IPS-18a (cell line): Measurements from ENCODE around the gene COL24A1.

Experiments used
- H3K27ac ChIP-seq: one replicate; pipeline ENCODE4 v1.5.1; 2013; ENCODE audit warnings: low read length
- H3K27me3 ChIP-seq: one replicate; pipeline ENCODE4 v1.6.1; 2013; ENCODE audit warnings: mild to moderate bottlenecking, low read length; ENCODE audit not compliant: control insufficient read depth, insufficient read depth
- H3K36me3 ChIP-seq: one replicate; pipeline ENCODE4 v1.6.1; 2013; ENCODE audit warnings: low read depth, low read length; ENCODE audit not compliant: control insufficient read depth
- H3K4me1 ChIP-seq: one replicate; pipeline ENCODE4 v1.6.1; 2013; ENCODE audit warnings: low read depth, low read length; ENCODE audit not compliant: control insufficient read depth
- H3K4me3 ChIP-seq: one replicate; pipeline ENCODE4 v1.5.1; 2013; ENCODE audit warnings: low read length
- H3K9ac ChIP-seq: one replicate; pipeline ENCODE4 v1.6.1; 2013; ENCODE audit warnings: mild to moderate bottlenecking, low read length, moderate library complexity
- H3K9me3 ChIP-seq: one replicate; pipeline ENCODE4 v1.6.1; 2013; ENCODE audit warnings: low read depth, low read length; ENCODE audit not compliant: control insufficient read depth

Gene COL24A1

GRCh38 chr1:85935234-85935633 lies 221.3 kb downstream of the COL24A1 start:
- Histone ChIP-seq H3K9me3 (no peaks in the 10 kb centered on the region), H3K4me3 (no peak overlapping the region), H3K36me3 (no peaks in the 10 kb centered on the region), H3K9ac (no peak overlapping the region), H3K27ac (no peak overlapping the region), H3K27me3 (no peaks in the 10 kb centered on the region), H3K4me1 (no peaks in the 10 kb centered on the region)

- Histone ChIP-seq H3K4me1 (no peaks in the 10 kb centered on the region), H3K36me3 (no peaks in the 10 kb centered on the region), H3K27me3 (no peaks in the 10 kb centered on the region), H3K9ac (no peak overlapping the region), H3K9me3 (no peaks in the 10 kb centered on the region), H3K4me3 (no peak overlapping the region), H3K27ac (no peak overlapping the region)
Observed at GRCh38 chr1:85934516-85934915, 222.1 kb downstream of the COL24A1 start.

GRCh38 chr1:85933961-85934360 lies 222.6 kb downstream of the COL24A1 start:
- Histone ChIP-seq H3K27ac (no peak overlapping the region), H3K4me3 (no peak overlapping the region), H3K27me3 (no peaks in the 10 kb centered on the region), H3K36me3 (no peaks in the 10 kb centered on the region), H3K4me1 (no peaks in the 10 kb centered on the region), H3K9ac (no peak overlapping the region), H3K9me3 (no peaks in the 10 kb centered on the region)

DNA sequence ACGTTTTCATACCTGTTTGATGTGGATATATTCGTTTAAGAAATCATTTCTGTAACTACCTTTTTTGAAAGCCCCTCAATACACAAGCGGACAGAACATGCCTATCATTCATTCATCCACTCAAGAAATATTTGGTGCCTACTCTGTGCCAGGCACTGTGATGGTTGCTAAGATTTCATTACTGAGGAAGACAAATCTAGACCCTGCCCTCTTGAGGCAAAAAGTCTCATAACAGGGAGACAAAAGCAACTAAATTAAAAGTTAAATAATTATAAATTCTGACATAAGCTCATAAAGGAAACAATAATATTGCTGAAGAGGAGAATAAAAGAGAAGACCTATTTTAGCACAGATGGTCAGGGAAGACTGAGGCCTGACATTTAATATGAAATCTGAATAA lies 244.8 kb downstream of the COL24A1 start:
- Histone ChIP-seq H3K4me3 (no peak overlapping the region), H3K27me3 (no peaks in the 10 kb centered on the region)

DNA sequence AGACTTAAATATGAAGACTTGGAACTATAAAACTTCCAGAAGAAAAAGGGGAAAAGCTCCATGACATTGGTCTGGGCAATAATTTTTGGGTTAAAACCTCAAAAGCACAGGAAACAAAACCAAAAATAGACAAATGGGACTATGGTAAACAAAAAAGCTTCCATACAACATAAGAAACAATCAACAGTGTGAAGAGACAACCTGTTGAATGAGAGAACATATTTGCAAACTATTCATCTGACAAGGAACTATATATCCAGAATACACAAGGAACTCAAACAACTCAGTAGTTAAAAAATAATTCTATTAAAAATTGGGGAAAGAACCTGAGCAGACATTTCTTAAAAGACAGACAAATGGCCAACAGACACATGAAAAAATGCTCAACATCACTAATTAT lies 255.7 kb downstream of the COL24A1 start:
- Histone ChIP-seq H3K9me3 (no peaks in the 10 kb centered on the region), H3K27ac (no peak overlapping the region), H3K4me3 (no peak overlapping the region), H3K36me3 (no peaks in the 10 kb centered on the region), H3K27me3 (no peaks in the 10 kb centered on the region), H3K9ac (no peak overlapping the region), H3K4me1 (no peaks in the 10 kb centered on the region)

More for the DNA sequence above, 244.8 kb downstream of the COL24A1 start:
- H3K27ac ChIP-seq = no peak overlapping the region
- no peaks in the 10 kb centered on the region for H3K36me3 ChIP-seq
- H3K4me1 ChIP-seq = no peaks in the 10 kb centered on the region
- H3K9me3 ChIP-seq = no peaks in the 10 kb centered on the region
- H3K9ac ChIP-seq = no peak overlapping the region

DNA sequence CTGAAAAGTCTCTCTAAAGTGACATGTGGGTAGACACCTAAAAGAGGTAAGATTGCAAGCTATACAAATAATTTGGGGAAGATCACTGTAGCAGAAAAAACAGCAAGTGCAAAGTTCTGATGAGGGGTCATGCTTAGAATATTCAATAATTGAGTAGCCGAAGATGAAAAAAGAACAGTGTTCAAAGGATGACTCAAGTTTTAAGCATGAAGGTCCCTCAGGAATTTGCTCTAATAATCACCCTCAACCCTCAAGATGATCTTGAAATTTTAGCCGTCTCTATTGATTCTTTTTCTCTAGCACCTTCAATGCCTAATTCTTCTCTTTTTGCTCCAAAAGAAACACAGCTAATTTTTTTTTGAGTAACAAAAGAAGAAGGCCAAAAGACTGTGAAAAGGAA lies 257.7 kb downstream of the COL24A1 start:
- Histone ChIP-seq H3K27me3 (no peaks in the 10 kb centered on the region), H3K9me3 (no peaks in the 10 kb centered on the region), H3K4me1 (no peaks in the 10 kb centered on the region), H3K27ac (no peak overlapping the region), H3K36me3 (no peaks in the 10 kb centered on the region), H3K9ac (no peak overlapping the region), H3K4me3 (no peak overlapping the region)

DNA sequence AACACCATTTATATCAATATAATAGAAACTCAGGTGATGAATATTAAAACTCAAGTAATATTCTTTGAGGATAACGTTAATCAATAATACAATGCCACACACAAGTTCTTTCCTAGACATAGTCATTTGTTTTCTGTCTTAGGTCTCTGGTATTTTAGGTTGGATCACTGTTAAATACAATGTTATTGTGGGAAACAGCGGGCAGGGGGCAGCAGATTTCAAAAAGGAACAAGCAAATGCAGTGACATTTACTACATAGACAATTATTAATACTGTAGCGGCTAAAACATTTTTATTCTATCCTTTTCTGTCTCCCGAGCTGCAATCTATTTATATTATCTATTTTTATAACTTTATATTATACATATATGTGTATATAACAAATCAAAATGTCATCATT lies 261.9 kb downstream of the COL24A1 start:
- Histone ChIP-seq H3K4me1 (no peaks in the 10 kb centered on the region), H3K9ac (no peak overlapping the region), H3K27me3 (no peaks in the 10 kb centered on the region), H3K36me3 (no peaks in the 10 kb centered on the region), H3K4me3 (no peak overlapping the region), H3K27ac (no peak overlapping the region), H3K9me3 (no peaks in the 10 kb centered on the region)

GRCh38 chr1:85892366-85892765 lies 264.2 kb downstream of the COL24A1 start:
- Histone ChIP-seq H3K4me3 (no peak overlapping the region), H3K4me1 (no peaks in the 10 kb centered on the region), H3K27me3 (no peaks in the 10 kb centered on the region), H3K9ac (no peak overlapping the region), H3K9me3 (no peaks in the 10 kb centered on the region), H3K36me3 (no peaks in the 10 kb centered on the region), H3K27ac (no peak overlapping the region)

DNA sequence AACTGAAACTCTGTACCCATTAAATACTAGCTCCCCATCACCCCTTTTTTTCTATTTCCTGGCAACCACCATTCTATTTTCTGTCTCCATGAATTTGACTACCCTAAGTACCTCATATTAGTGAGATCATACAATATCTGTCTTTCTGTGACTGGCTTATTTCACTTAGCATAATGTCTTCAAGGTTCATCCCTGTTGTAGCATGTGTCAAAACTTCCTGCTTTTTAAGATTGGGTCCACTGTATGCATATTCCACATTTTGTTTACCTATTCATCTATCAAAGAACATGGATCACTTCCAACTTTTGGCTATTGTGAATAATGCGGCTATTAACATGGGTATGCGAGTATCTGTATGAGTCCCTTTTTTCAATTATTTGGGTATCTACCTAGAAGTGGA lies 266.7 kb downstream of the COL24A1 start:
- H3K4me1 ChIP-seq = no peaks in the 10 kb centered on the region
- H3K36me3 ChIP-seq = no peaks in the 10 kb centered on the region
- H3K4me3 ChIP-seq = no peak overlapping the region
- H3K9ac ChIP-seq = no peak overlapping the region
- no peaks in the 10 kb centered on the region for H3K9me3 ChIP-seq
- no peak overlapping the region for H3K27ac ChIP-seq
- no peaks in the 10 kb centered on the region for H3K27me3 ChIP-seq

- Histone ChIP-seq H3K4me1 (no peaks in the 10 kb centered on the region), H3K9ac (no peak overlapping the region), H3K36me3 (no peaks in the 10 kb centered on the region), H3K27me3 (no peaks in the 10 kb centered on the region), H3K4me3 (no peak overlapping the region), H3K9me3 (no peaks in the 10 kb centered on the region), H3K27ac (no peak overlapping the region)
Observed at GRCh38 chr1:85888921-85889320, 267.7 kb downstream of the COL24A1 start.

DNA sequence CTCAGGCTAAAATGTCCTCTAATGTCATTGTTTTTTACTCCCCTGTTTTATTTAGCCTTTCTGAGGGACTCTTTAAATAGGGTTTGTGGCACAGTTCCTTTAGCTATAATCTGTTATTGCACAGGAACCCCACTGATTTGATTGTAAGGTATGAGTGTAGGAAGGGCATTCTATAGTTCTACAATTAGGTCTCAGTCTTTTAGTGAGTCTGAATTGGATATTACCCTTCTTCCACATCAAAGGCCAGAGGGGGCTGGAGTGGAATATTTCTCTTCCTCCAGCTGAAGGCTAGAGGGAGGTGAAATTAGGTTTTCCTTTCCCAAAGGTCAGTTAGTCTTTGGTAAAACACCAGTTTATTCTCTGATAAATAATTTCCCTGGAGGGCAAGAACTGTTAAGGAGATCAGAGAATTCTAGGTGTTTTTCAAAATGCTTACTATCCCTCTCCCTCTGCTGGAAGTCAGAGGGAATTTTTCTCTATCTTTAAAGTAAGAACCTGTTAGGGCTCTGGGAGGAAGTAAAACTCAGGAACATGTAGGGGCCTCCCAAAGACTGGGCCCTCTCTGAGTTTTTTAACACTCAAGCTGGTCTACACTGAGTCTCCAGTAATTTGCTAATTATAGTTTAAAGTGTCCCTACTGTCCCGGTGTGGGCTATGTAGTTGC lies 272.1 kb downstream of the COL24A1 start:
- Histone ChIP-seq H3K4me3 (no peak overlapping the region), H3K27me3 (no peaks in the 10 kb centered on the region), H3K27ac (no peak overlapping the region), H3K36me3 (no peaks in the 10 kb centered on the region), H3K9me3 (no peaks in the 10 kb centered on the region), H3K4me1 (no peaks in the 10 kb centered on the region), H3K9ac (no peak overlapping the region)

GRCh38 chr1:85867189-85867588 lies 289.4 kb downstream of the COL24A1 start:
- no peaks in the 10 kb centered on the region for H3K4me1 ChIP-seq
- H3K4me3 ChIP-seq = no peak overlapping the region
- no peak overlapping the region for H3K27ac ChIP-seq
- no peaks in the 10 kb centered on the region for H3K36me3 ChIP-seq
- no peaks in the 10 kb centered on the region for H3K27me3 ChIP-seq
- H3K9me3 ChIP-seq = no peaks in the 10 kb centered on the region
- H3K9ac ChIP-seq = no peak overlapping the region
